Panc1 (cell line): ENCODE results near the gene IL16.

Source experiments
- POLR2AphosphoS5 ChIP-seq: IDR thresholded peaks from 2 replicates; pipeline ENCODE4 v1.6.1; 2012; ENCODE audit warnings: mild to moderate bottlenecking, low read depth, low read length, moderate library complexity
- TCF7L2 ChIP-seq: IDR thresholded peaks from 2 replicates; pipeline ENCODE4 v1.6.1; 2011; ENCODE audit warnings: mild to moderate bottlenecking, low read depth, low read length, inconsistent platforms
- TF ChIP-seq, protein P1 (sequence below): fragments of 450-650 bp; IDR thresholded peaks from 2 replicates; pipeline ENCODE4 v1.5.1; 2017; ENCODE audit warnings: mild to moderate bottlenecking
- TF ChIP-seq, protein P2 (sequence below), 2 experiments: IDR thresholded peaks; 2 replicates each; pipeline ENCODE4 v1.6.1; 2011 to 2012; ENCODE audit warnings: low read depth in 2 of 2, control low read depth in 1 of 2, low read length in 1 of 2, mild to moderate bottlenecking in 1 of 2, moderate library complexity in 1 of 2; ENCODE audit not compliant: insufficient read depth in 1 of 2

DNA sequence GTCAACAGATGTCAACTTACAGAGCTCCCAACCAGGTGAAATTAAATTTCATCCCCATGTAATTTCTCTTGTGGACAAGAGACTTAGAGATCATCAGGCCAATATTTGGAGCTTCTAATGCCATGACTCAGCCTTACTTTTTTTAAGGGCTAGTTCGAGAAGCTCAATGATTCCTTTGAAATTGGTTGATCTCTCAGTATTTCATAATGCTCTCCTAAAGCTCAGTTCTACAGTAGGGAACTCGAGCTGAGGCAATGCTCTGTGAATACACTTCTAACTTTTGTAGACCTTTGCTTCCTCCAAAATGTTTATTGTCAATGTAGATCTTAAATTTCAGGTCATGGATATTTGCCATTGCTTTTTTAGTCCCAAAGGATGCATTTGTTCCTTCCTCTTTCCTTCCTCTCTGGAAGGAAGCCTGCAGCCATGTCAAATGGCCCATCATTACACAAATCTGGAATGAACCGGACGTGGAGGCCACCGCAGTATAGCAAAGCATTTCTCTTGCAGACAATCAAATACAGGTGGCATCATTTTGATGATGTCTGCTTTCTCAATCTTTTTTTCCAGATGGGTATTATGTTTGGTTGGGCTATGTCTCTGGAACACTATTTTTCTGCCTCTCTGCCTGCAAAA is 98.9 kb downstream of the IL16 start:
- TF ChIP-seq TCF7L2 (no peak), POLR2AphosphoS5 (no peak)
- TF ChIP-seq, protein P1, sequence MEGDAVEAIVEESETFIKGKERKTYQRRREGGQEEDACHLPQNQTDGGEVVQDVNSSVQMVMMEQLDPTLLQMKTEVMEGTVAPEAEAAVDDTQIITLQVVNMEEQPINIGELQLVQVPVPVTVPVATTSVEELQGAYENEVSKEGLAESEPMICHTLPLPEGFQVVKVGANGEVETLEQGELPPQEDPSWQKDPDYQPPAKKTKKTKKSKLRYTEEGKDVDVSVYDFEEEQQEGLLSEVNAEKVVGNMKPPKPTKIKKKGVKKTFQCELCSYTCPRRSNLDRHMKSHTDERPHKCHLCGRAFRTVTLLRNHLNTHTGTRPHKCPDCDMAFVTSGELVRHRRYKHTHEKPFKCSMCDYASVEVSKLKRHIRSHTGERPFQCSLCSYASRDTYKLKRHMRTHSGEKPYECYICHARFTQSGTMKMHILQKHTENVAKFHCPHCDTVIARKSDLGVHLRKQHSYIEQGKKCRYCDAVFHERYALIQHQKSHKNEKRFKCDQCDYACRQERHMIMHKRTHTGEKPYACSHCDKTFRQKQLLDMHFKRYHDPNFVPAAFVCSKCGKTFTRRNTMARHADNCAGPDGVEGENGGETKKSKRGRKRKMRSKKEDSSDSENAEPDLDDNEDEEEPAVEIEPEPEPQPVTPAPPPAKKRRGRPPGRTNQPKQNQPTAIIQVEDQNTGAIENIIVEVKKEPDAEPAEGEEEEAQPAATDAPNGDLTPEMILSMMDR, result no peak
- TF ChIP-seq, protein P2, sequence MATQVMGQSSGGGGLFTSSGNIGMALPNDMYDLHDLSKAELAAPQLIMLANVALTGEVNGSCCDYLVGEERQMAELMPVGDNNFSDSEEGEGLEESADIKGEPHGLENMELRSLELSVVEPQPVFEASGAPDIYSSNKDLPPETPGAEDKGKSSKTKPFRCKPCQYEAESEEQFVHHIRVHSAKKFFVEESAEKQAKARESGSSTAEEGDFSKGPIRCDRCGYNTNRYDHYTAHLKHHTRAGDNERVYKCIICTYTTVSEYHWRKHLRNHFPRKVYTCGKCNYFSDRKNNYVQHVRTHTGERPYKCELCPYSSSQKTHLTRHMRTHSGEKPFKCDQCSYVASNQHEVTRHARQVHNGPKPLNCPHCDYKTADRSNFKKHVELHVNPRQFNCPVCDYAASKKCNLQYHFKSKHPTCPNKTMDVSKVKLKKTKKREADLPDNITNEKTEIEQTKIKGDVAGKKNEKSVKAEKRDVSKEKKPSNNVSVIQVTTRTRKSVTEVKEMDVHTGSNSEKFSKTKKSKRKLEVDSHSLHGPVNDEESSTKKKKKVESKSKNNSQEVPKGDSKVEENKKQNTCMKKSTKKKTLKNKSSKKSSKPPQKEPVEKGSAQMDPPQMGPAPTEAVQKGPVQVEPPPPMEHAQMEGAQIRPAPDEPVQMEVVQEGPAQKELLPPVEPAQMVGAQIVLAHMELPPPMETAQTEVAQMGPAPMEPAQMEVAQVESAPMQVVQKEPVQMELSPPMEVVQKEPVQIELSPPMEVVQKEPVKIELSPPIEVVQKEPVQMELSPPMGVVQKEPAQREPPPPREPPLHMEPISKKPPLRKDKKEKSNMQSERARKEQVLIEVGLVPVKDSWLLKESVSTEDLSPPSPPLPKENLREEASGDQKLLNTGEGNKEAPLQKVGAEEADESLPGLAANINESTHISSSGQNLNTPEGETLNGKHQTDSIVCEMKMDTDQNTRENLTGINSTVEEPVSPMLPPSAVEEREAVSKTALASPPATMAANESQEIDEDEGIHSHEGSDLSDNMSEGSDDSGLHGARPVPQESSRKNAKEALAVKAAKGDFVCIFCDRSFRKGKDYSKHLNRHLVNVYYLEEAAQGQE (IDR thresholded peaks at IDR 0.05; ENCODE audit: insufficient read depth in 1 of 2, low read depth in 2 of 2, low read length in 1 of 2), result no peak
